ENCODE measurements around the gene CNGA1.

Gene CNGA1

GRCh38 chr4:47899639-47900038 lies 116.8 kb downstream of the CNGA1 start:
- TF ChIP-seq EZH2phosphoT487 (IDR thresholded peaks at IDR 0.05; ENCODE audit: borderline replicate concordance): no peak
- TF ChIP-seq CTCF (conservative IDR thresholded peaks at IDR 0.05; ENCODE audit: low read length): no peak
- Histone ChIP-seq H2AFZ (ENCODE audit: low read length) (no peak overlapping the region), H3K36me3 (ENCODE audit: insufficient read depth, low read length) (peaks cover 66% of the 10 kb centered on the region; the same call in 1 of the 2 replicates), H3K4me1 (ENCODE audit: insufficient read depth, low read length, poor library complexity, severe bottlenecking) (peaks cover 5% of the 10 kb centered on the region), H3K79me2 (ENCODE audit: insufficient read depth, low read length) (peaks cover 2% of the 10 kb centered on the region; the same call in 1 of the 2 replicates), H3K9me3 (ENCODE audit: insufficient read depth, low read depth, low read length) (no peaks in the 10 kb centered on the region), H3K27me3 (ENCODE audit: insufficient read depth, low read length, poor library complexity, severe bottlenecking) (no peaks in the 10 kb centered on the region), H3F3A (ENCODE audit: low read depth) (no peaks in the 10 kb centered on the region), H3K4me2 (ENCODE audit: low read depth, low read length, poor library complexity, severe bottlenecking) (no peak overlapping the region), H3K9me2 (replicated peaks; ENCODE audit: low read depth, low read length) (no peaks in the 10 kb centered on the region), H4K20me1 (ENCODE audit: insufficient read depth, low read length, poor library complexity, severe bottlenecking) (peaks cover 10% of the 10 kb centered on the region), H3K4me3 (ENCODE audit: low read length, poor library complexity, severe bottlenecking) (no peak overlapping the region), H3K9ac (ENCODE audit: low read depth, low read length, poor library complexity, severe bottlenecking) (no peak overlapping the region)

- TF ChIP-seq CTCF (conservative IDR thresholded peaks at IDR 0.05; ENCODE audit: low read length) (no peak), EZH2phosphoT487 (IDR thresholded peaks at IDR 0.05; ENCODE audit: borderline replicate concordance) (no peak)
- Histone ChIP-seq H3K4me1 (ENCODE audit: insufficient read depth, low read length, poor library complexity, severe bottlenecking) (no peaks in the 10 kb centered on the region), H3F3A (ENCODE audit: low read depth) (no peaks in the 10 kb centered on the region), H3K9ac (ENCODE audit: low read depth, low read length, poor library complexity, severe bottlenecking) (no peak overlapping the region), H3K4me3 (ENCODE audit: low read length, poor library complexity, severe bottlenecking) (no peak overlapping the region), H3K9me2 (replicated peaks; ENCODE audit: low read depth, low read length) (no peaks in the 10 kb centered on the region), H4K20me1 (ENCODE audit: insufficient read depth, low read length, poor library complexity, severe bottlenecking) (no peaks in the 10 kb centered on the region), H2AFZ (ENCODE audit: low read length) (no peak overlapping the region), H3K79me2 (ENCODE audit: insufficient read depth, low read length) (no peaks in the 10 kb centered on the region), H3K4me2 (ENCODE audit: low read depth, low read length, poor library complexity, severe bottlenecking) (no peak overlapping the region), H3K36me3 (ENCODE audit: insufficient read depth, low read length) (peaks cover 77% of the 10 kb centered on the region), H3K9me3 (ENCODE audit: insufficient read depth, low read depth, low read length) (no peaks in the 10 kb centered on the region), H3K27me3 (ENCODE audit: insufficient read depth, low read length, poor library complexity, severe bottlenecking) (no peaks in the 10 kb centered on the region)
These were observed 124.6 kb downstream of the CNGA1 start for GRCh38 chr4:47891928-47892327.

All from Loucy (cell line).